ENCODE data around the gene LRIG1. TPM values are rescaled to one million over a fixed set of nuclear protein-coding genes. Genes with fewer than 3 reads are reported as not detected.

LRIG1 gene
- total and polyA plus RNA-seq, 10 of the 15 experiments (the other 5 are each of a cell fraction or from before 2014, with no cell fraction given): 0.84 to 16.4 (median 8.1) TPM

DNA sequence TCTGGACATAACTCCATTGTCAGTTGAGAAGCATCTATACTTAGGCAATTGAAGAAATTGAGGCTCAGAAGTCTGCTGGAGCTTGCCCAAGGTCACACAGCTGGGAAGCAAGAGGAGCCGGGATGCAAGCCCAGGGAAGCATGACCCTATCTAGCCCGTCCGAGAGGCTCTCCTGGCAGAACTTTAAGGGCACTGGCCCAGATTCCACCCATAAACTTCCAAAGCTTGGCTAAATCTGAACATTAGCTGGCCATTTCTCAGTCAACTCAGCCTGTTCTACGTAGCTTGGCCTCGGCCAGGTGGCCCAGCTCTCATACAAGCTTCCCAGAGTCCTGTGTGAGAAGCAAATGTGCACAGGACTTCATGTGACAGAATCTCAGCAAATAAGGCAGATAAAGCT is 75.8 kb downstream of the LRIG1 start (continued):
- TF ChIP-seq, protein P1, sequence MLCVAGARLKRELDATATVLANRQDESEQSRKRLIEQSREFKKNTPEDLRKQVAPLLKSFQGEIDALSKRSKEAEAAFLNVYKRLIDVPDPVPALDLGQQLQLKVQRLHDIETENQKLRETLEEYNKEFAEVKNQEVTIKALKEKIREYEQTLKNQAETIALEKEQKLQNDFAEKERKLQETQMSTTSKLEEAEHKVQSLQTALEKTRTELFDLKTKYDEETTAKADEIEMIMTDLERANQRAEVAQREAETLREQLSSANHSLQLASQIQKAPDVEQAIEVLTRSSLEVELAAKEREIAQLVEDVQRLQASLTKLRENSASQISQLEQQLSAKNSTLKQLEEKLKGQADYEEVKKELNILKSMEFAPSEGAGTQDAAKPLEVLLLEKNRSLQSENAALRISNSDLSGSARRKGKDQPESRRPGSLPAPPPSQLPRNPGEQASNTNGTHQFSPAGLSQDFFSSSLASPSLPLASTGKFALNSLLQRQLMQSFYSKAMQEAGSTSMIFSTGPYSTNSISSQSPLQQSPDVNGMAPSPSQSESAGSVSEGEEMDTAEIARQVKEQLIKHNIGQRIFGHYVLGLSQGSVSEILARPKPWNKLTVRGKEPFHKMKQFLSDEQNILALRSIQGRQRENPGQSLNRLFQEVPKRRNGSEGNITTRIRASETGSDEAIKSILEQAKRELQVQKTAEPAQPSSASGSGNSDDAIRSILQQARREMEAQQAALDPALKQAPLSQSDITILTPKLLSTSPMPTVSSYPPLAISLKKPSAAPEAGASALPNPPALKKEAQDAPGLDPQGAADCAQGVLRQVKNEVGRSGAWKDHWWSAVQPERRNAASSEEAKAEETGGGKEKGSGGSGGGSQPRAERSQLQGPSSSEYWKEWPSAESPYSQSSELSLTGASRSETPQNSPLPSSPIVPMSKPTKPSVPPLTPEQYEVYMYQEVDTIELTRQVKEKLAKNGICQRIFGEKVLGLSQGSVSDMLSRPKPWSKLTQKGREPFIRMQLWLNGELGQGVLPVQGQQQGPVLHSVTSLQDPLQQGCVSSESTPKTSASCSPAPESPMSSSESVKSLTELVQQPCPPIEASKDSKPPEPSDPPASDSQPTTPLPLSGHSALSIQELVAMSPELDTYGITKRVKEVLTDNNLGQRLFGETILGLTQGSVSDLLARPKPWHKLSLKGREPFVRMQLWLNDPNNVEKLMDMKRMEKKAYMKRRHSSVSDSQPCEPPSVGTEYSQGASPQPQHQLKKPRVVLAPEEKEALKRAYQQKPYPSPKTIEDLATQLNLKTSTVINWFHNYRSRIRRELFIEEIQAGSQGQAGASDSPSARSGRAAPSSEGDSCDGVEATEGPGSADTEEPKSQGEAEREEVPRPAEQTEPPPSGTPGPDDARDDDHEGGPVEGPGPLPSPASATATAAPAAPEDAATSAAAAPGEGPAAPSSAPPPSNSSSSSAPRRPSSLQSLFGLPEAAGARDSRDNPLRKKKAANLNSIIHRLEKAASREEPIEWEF (IDR thresholded peaks at IDR 0.05; ENCODE audit: insufficient replicate concordance, low read depth, low read length): no peak
- TF ChIP-seq BHLHE40 (IDR thresholded peaks at IDR 0.05; ENCODE audit: borderline replicate concordance in 1 of 2, low read depth in 2 of 2, low read length in 1 of 2): no peak
- TF ChIP-seq MYC (IDR thresholded peaks at IDR 0.05; ENCODE audit: insufficient read depth, insufficient read length, insufficient replicate concordance, low read length, severe bottlenecking): no peak
- TF ChIP-seq HDAC2 (IDR thresholded peaks at IDR 0.05): no peak
- TF ChIP-seq, protein P2, sequence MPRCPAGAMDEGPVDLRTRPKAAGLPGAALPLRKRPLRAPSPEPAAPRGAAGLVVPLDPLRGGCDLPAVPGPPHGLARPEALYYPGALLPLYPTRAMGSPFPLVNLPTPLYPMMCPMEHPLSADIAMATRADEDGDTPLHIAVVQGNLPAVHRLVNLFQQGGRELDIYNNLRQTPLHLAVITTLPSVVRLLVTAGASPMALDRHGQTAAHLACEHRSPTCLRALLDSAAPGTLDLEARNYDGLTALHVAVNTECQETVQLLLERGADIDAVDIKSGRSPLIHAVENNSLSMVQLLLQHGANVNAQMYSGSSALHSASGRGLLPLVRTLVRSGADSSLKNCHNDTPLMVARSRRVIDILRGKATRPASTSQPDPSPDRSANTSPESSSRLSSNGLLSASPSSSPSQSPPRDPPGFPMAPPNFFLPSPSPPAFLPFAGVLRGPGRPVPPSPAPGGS (IDR thresholded peaks at IDR 0.05; ENCODE audit: borderline replicate concordance, insufficient read depth, low read depth, low read length, poor library complexity, severe bottlenecking): no peak
- no peak for TF ChIP-seq SP1 (IDR thresholded peaks at IDR 0.05; ENCODE audit: low read depth, low read length)
- TF ChIP-seq CREM (IDR thresholded peaks at IDR 0.05; ENCODE audit: low read depth): no peak
- no peak for TF ChIP-seq CHD2 (IDR thresholded peaks at IDR 0.05; ENCODE audit: borderline replicate concordance, low read depth, low read length)
